ENCODE results near the gene ADM.

The ADM gene

GRCh38 chr11:10310301-10310841 lies 5.5 kb downstream of the ADM start:
- no peak for DNase-seq

DNA sequence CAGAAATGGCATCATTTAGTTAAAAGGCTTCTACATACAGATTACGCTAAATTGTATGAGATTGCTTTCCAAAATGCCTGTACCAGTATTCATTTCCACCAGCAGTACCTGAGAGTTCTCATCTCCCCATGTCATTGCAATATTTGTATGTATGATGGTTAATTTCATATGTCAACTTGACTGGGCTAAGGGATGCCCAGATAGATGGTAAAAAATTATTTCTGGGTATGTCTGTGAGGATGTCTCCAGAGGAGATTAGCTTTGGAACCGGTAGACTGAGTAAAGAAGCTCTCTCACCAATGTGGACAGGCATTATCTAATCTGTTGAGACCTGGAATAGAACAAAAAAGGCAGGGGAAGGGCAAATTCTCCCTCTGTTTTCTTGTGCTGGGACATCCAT lies 6.9 kb downstream of the ADM start:
- no peak for DNase-seq

DNA sequence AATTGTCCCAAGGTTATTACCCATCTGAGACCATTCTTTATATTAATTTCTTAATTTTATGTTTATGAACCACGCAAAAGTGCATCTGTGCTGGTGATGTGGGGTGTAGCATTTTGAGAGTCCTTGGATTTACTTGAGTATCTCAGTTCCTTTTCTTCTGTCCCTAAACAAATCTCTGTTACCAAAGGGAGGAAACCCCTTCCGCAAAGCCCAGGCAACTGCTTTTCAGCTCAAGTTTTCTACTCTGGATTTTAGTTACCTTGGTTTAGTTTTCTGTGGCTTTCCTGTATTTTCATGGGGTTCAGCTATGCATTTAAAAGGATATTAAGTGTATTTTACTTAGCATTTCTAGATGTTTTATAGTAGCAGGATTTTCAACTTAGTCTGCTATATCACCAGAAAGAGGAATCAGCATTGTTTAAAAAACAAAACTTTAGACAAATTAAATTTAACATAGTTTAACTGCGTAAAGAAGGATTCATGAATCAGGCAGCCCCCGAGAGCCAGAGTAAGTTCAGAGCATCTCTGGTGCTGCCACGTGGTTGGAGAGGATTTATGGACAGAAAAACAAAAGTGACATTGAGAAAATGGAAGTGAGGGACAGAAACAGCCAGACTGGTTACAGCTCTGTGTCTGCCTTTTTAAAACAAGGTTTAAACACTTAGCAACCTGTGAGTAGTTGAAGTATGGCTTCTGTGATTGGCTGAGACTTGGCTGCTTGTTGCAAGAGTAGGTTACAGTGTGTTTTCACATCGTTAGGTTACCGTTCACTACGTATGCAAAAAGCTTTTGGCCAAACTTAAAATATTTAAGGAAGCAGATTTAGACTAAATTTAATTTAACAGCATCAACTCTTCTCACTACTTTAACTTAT lies 9.6 kb downstream of the ADM start:
- DNase-seq, result no peak

DNA sequence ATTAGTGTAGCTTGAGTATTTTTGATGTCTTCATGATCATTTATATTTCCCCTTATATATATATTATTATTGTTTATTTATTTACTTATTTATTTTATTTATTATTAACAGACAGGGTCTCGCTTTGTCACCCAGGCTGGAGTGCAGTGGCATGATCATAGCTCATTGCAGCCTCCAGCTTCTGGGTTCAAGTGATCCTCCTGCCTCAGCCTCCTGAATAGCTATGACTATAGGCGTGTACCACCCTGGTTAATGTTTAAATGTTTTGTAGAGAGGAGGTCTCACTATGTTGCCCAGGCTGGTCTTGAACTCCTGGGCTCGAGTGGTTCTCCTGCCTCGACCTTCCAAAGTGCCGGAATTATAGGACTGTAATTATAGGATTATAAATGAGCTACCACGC lies 10.2 kb downstream of the ADM start:
- no peak for DNase-seq

DNA sequence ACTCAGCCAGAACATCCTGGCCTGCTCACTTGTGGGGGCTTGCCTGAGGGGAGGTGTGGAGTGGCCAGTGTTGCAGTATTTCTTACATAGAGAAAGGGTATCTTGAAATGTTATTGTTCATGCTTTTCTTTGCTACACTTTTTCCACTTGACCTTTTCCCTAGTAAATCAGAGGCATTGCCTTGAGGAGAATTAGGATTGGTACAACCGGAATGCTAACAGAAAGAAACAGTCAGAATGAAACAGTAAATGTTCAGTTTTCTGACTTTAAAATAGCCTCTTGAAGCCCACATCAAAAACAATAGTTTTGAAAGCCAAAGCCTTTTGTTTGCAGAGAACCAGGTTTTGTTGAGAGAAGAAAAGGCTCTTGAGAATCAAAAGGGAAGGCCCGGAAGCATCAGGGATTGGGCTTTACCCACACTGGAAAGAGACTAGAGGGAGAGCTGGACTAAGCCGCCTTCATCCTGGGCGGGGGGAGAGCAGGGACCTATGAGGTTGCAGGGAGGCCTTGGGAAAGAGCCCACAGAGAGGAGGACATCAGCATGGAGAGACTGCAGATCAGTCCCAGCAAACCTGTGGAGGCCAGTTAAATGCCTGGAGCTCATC lies 12.4 kb downstream of the ADM start:
- no peak for DNase-seq

GRCh38 chr11:10317776-10318526 lies 13.1 kb downstream of the ADM start:
- no peak for DNase-seq

DNA sequence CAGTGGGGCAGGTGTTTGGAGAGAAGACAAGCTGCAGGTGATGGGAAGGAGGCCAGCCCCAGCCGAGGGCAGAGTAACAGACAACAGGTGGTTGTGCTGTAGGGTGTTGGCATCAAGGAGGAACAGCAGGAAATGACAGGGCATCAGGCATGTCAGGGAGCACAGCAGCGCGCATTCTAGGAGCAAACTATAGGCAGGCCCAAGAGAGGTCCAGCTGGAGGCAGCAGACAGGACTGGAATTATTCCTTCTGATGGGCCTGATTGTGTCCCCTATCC lies 13.6 kb downstream of the ADM start:
- no peak for DNase-seq

GRCh38 chr11:10319702-10320558 lies 15.1 kb downstream of the ADM start:
- no peak for DNase-seq

DNA sequence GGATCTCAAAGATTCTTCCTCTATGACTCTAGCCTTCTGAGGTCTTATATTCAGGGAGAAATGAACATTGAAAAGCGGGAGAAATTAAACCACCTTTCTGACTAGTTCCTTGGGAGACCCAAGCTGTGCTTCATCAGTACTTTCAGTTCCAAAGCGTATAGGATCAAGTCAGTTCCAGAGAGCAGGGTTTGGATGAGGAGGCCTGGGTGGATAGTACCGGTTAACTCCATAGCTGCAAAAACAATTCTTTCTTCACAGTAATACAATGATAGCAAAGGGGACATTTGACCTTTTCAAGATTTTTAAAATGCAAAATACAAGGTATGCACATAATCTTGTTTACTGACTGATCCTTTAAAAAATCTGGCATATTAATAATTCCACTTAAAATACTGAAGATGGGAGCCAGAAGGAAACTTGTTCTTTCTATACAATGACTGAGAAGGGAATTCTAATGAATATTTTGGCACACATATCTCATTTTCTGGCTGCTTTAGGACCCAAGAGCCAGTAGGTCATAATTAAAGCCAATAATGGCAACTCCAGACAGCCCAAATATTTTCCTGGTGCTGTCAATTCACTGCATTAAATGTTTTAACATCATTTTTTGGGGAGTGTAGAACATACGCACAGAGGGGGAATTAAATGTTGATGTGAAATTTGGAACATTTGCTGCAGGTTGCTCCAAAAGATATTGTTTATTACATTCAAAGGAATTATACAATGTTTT lies 16.0 kb downstream of the ADM start:
- DNase-seq, result no peak

GRCh38 chr11:10322401-10322800 lies 17.5 kb downstream of the ADM start:
- no peak for DNase-seq

DNA sequence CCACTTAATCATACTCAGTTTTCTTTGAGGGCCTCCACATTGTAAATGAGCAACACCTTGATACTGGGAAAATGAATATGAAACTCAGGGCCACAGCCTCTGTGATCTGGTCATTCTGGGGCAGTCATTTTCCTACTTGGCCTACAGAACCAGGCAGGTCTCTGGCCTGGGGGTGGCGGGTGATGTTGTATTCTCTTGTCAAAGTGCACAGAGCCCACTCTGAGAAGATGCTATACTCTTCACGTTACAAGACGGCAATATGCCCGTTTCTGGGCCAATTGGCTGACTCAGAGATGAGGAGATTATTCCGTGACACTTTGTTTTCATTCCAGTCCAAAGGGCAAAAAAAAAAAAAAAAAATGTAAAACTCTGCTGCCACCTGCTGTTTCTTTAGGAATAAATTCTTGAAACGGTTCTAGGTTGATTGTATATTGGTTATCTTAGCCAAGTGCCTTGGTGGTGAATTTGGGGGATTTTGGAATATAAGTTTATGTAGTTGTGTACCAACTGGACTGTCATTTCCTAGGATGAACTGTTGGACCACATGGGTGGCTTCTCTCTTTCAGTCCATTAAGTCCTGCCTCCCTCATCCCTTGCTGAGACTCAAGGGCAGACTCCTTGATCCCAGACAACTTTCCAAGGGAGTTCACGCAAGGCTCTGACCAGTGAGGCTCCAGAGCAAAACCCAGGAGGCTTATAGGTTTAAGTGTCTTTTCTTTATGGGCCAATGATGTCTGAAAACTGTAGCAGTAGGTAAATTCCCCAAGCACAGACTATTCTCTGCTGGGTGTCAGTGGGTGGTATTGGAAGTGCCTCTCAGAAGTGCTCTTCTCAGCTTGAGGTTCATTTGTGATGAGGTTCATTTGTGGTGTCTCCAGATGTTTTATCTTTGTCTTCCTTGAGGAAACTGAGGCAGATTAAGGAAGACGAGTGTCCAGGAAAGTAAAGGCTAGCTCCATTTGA lies 18.2 kb downstream of the ADM start:
- peak; percentile 37 to 44 for DNase-seq

GRCh38 chr11:10323793-10324170 lies 18.9 kb downstream of the ADM start:
- DNase-seq, result no peak

GRCh38 chr11:10324474-10324873 lies 19.6 kb downstream of the ADM start:
- DNase-seq, result no peak

DNA sequence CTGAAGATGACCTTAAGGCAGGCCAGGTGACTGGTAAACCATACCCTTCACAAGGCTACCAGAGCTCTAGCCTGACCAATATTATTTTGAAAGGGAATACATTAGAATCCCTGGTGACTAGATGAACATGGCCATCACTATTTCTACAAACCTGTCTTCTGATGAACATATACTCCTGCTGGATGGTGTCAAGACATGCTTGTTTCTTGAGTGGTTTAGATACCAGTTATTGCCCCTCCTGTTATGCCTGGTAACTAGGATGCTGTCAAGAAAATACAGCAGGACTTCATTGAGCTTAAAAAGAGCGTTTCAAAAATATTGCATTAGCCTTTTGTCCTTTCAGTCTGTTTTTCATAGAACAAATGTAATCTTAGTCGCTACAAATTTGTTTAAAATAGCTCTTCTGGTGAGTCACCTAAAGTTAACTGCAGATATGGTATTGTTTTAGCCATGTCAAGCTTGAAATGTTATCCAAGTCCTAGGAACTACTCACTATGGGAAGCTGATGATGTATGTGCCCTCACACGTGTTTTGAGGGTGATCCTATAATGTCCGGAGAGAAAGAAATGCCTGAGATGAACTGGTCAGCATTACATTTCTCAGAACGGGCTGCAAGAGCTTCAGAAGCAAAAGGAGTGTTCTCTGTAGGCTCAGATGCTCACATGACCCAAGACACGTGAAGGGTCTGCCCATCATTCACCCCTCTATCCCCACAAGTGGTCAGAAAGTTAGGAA lies 20.6 kb downstream of the ADM start:
- DNase-seq, result no peak

DNA sequence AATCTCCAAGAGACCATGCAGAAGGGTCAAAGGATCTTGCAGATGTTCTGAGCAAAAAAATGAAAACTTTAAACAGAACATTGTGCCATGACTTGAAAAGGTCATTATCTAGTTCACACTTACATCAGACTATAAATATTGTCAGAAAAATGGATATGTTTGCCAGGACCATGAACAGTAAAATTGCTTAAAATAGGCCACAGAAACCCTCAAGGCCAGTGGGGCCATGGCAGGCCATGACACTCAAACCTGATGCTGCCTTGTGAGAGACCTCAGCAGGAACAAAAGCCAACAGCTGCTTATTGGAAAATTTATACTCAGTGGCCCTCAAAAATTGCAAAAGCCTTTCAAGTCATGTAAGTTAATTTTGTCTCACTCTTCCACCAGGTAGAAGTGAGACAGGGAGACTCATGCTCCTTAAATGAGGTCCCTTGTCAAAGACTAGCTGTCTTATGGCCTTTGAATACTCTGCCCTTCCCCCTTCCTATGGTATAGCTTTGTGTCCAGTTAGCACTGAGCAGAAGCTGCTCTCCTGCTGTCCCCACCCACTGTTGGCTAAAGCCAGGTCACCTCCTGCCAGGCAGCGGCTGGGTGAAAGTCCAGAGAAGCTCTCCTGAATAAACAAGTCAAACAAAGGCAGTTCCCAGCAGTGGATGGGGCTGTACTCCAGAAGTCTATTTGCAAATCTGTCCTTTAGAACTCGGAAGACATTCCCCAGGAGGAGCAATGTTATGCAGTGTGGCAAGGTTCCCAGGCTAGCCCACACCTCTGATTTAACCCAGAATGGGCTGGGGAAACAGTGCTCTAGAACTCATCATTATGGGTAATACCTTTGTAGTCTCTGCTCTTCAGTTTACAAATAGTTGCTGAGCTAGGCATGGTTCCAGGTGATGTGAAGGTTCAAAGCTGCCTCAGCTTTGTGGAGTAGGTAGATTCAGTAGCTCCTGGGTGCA lies 21.4 kb downstream of the ADM start:
- no peak for DNase-seq

DNA sequence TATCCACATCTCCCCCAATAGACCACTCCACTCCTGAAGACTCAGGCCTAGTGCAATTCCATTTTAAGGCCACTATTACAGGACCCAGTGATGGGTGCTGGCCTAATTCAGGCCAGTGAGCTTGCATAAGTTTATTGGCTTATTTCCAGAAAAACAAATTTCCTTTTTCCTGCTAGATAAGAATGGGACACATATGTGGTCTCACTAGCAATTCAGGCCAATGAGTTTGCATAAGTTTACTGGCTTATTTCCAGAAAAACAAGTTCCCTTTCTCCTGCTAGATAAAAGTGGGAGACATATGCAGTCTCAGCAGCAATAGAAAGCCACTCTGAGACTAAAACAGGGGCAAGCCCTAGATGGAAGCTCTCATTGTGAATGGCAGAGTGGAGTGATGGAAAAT lies 22.4 kb downstream of the ADM start:
- DNase-seq, result no peak

DNA sequence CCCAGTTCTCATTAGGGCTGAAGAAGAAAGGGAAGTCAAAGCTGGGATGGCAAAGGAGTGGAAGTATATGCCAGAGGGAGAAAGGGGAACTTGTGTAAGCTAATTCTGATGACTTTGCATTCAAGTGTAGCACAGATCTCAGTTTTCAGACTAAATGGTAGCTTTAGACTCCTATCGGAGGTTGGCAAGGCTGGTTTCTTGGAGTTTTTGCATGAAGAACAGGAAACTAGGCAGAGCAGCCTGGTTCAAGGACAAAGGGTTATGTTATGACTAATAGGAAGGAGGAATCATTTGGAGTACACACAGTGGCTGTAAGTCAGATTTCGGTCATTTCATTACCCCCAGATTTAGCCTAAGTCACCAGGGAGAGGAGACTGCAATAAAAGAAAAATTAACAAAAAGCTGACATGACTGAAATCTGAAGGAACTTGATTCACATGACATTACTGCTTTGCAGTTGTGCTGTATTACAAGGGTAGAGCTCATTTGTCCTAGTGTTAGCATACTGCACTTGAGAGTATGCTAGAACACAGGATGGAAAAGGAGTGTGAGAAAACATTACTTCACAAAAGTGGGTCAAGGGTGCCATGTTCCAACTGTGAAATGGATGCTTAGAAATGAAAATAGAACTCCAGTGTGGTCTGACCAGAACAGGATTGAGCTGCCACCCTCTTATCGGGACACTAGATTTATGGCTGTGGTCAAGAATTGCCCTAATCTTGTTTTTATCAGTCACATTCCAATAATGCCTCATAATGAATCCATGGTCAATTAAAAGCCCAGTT lies 23.6 kb downstream of the ADM start:
- DNase-seq, result no peak

DNA sequence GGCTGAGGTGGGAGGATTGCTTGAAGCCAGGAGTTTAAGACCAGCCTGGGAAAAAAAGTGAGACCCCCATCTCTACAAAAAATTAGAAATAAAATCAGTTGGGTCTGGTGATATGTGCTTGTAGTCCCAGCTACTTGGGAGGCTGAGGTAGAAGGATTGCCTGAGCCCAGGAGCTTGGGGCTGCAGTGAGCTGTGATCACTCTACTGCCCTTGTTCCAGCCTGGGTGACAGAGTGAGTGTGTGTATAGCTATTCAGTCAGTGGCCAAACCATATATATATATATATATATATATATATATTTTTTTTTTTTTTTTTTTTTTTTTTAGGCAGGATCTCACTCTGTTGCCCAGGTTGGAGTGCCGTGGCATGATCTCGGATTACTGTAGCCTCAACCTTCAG lies 24.5 kb downstream of the ADM start:
- no peak for DNase-seq

Measured in activated CD4-positive, alpha-beta T cell treated with anti-CD3 and anti-CD28 coated beads, Interleukin-2, amount 50 U/mL, for 4 hours (primary cell).